HepG2 (cell line): ENCODE data around the gene ANKS3. TPM values are rescaled to one million over a fixed set of nuclear protein-coding genes. Genes with fewer than 3 reads are reported as not detected.
A peak's percentile ranks its signal among the peaks of the same experiment; 100 is the strongest.

ENCODE experiments used
- ATAC-seq: fragments of 200-7000 bp; cut with Tn5 transposase; 3 replicates; pipeline ENCODE4 v1.9.1; 2020; ENCODE audit warnings: mild to moderate bottlenecking, moderate library complexity
- BruUV-seq: library from RNA; stranded (reverse); fragments of 400-500 nt; replicated peaks from 2 replicates; lab custom pipeline; 2021; lab: Mats Ljungman, UMichigan
- CTCF ChIA-PET: fragments of 300-600 bp; formaldehyde crosslinking; extraction: SDS; loops from one replicate; lab custom pipeline; 2021; ENCODE audit warnings: low total read pairs, inconsistent platforms, low intra/inter-chr PET ratio; lab: Yijun Ruan, JAX
- POLR2A ChIA-PET: fragments of 350-600 bp; sonication (Branson Sonifier 250); formaldehyde crosslinking; loops from one replicate; lab custom pipeline; 2020; ENCODE audit warnings: antibody characterized with exemption, inconsistent platforms; lab: Yijun Ruan, JAX
- DNase-seq: peaks from one replicate; pipeline ENCODE4 v3.0.0-alpha.2; 2015; ENCODE audit warnings: low spot score
- FAIRE-seq: peaks from 3 replicates; lab custom pipeline; 2011; peaks lifted over from hg19 to GRCh38; lab: Jason Lieb, UNC
- H2AFZ ChIP-seq: one replicate; pipeline ENCODE4 v1.6.1; 2011; ENCODE audit warnings: low read length, inconsistent platforms
- H3K27ac ChIP-seq: fragments of 300-600 bp; 3 replicates; pipeline ENCODE4 v1.8.0; 2011; ENCODE audit warnings: mixed run types, mild to moderate bottlenecking, mixed read lengths, low read length, inconsistent platforms; ENCODE audit not compliant: insufficient read depth; ENCODE audit errors: extremely low read length
- H3K27me3 ChIP-seq, 2 experiments: fragments of 200-600 bp in 1 of 2; 2 replicates in 1 of 2; 3 replicates in 1 of 2; pipeline versions ENCODE4 v1.6.0 to v1.8.0; 2011; ENCODE audit warnings: low read length in 2 of 2, mild to moderate bottlenecking in 2 of 2, moderate library complexity in 2 of 2, inconsistent platforms in 1 of 2; ENCODE audit not compliant: insufficient read depth in 2 of 2, control insufficient read depth in 1 of 2
- H3K36me3 ChIP-seq, 2 experiments: fragments of 200-600 bp in 1 of 2; replicated peaks in 1 of 2; 2 replicates in 1 of 2; 3 replicates in 1 of 2; pipeline versions ENCODE4 v1.5.1 to v1.8.0; 2011; ENCODE audit warnings: low read length in 2 of 2, inconsistent platforms in 1 of 2; ENCODE audit not compliant: insufficient read depth in 2 of 2, control insufficient read depth in 1 of 2
- H3K4me1 ChIP-seq: 2 replicates; pipeline ENCODE4 v1.5.1; 2012; ENCODE audit warnings: low read length, inconsistent platforms; ENCODE audit not compliant: insufficient read depth
- H3K4me2 ChIP-seq: 2 replicates; pipeline ENCODE4 v1.6.0; 2011; ENCODE audit warnings: low read depth, low read length, inconsistent platforms
- H3K4me3 ChIP-seq, 3 experiments: fragments of 200-600 bp in 1 of 3; sonication (generic), shearing (Covaris generic) in 1 of 3; replicated peaks in 1 of 3; 2 replicates each; pipeline ENCODE4 v1.5.1; 2011 to 2016; ENCODE audit warnings: low read length in 3 of 3, inconsistent platforms in 2 of 3, low read depth in 2 of 3, mild to moderate bottlenecking in 2 of 3, control low read depth in 1 of 3, mixed read lengths in 1 of 3; ENCODE audit not compliant: insufficient read depth in 1 of 3
- H3K79me2 ChIP-seq: one replicate; pipeline ENCODE4 v1.6.1; 2011; ENCODE audit warnings: low read length, inconsistent platforms; ENCODE audit not compliant: insufficient read depth
- H3K9ac ChIP-seq: 2 replicates; pipeline ENCODE4 v1.6.0; 2011; ENCODE audit warnings: mild to moderate bottlenecking, low read depth, low read length, inconsistent platforms; ENCODE audit not compliant: insufficient read depth
- H3K9me3 ChIP-seq: 2 replicates; pipeline ENCODE4 v1.5.1; 2012; ENCODE audit warnings: mild to moderate bottlenecking, low read length
- H4K20me1 ChIP-seq: 2 replicates; pipeline ENCODE4 v1.6.0; 2011; ENCODE audit warnings: inconsistent platforms, mild to moderate bottlenecking, low read length, moderate library complexity; ENCODE audit not compliant: insufficient read depth
- BCL6 ChIP-seq: IDR thresholded peaks from 2 replicates; pipeline ENCODE4 v1.6.1; 2016; ENCODE audit warnings: missing genetic modification reagents, missing compliant biosample characterization
- KLF11 ChIP-seq: IDR thresholded peaks from 2 replicates; pipeline ENCODE4 v1.6.1; 2016; ENCODE audit warnings: missing compliant biosample characterization
- POGZ ChIP-seq: sonication (generic); formaldehyde crosslinking; IDR thresholded peaks from 2 replicates; pipeline ENCODE4 v1.4.0; 2020; ENCODE audit warnings: mild to moderate bottlenecking, missing genetic modification reagents
- SOX5 ChIP-seq: IDR thresholded peaks from 2 replicates; pipeline ENCODE4 v1.6.1; 2016; ENCODE audit warnings: borderline replicate concordance
- SOX6 ChIP-seq, 2 experiments: fragments of 450-650 bp in 1 of 2; sonication (generic) in 1 of 2; formaldehyde crosslinking in 1 of 2; IDR thresholded peaks; 2 replicates each; pipeline versions ENCODE4 v1.4.0 to v1.6.1; 2017 to 2020; ENCODE audit warnings: antibody characterized with exemption in 1 of 2, mild to moderate bottlenecking in 1 of 2, missing genetic modification reagents in 1 of 2
- ZBTB38 ChIP-seq: sonication (generic); formaldehyde crosslinking; IDR thresholded peaks from 2 replicates; pipeline ENCODE4 v1.5.1; 2020; ENCODE audit warnings: mild to moderate bottlenecking, missing genetic modification reagents
- ZBTB4 ChIP-seq: sonication (generic); formaldehyde crosslinking; IDR thresholded peaks from 2 replicates; pipeline ENCODE4 v1.4.0; 2020; ENCODE audit warnings: missing genetic modification reagents, mild to moderate bottlenecking, borderline replicate concordance
- ZNF687 ChIP-seq: sonication (generic); formaldehyde crosslinking; IDR thresholded peaks from 2 replicates; pipeline ENCODE4 v1.5.1; 2020; ENCODE audit warnings: mild to moderate bottlenecking, missing genetic modification reagents, moderate library complexity
- WGBS: methylation state at CpG from one replicate; pipeline ENCODE4 v1.1.6; 2017; ENCODE audit warnings: low lambda C conversion rate; 5-methylcytosine and 5-hydroxymethylcytosine counted together
- in situ Hi-C: cut with HindIII; loops from 2 replicates; pipeline ENCODE4 v1.10.0; 2017; ENCODE audit warnings: low pct_unique_long_range_greater_than_20kb; ENCODE audit not compliant: extremely low pct_ligation_motif_present
- intact Hi-C: fragments of 100-400 bp; cut with micrococcal nuclease; formaldehyde crosslinking; loops from one replicate; pipeline ENCODE4 v1.10.0; 2022; ENCODE audit not compliant: unreplicated experiment
- polyA plus RNA-seq, 8 experiments: library from polyadenylated mRNA; depleted of rRNA in 3 of 8; stranded (reverse) in 7 of 8; unstranded in 1 of 8; fragments of >200 nt; fragmentation: Illumina TruSeq in 4 of 8; extraction: Trizol in 4 of 8; gene quantifications; 2 replicates each; pipeline versions ENCODE4 v1.2.1 to v1.2.3, GENCODE V29; 2011 to 2016; ENCODE audit warnings: low read depth in 4 of 8, missing spikeins in 1 of 8, mixed read lengths in 1 of 8; ENCODE audit not compliant: insufficient read depth in 1 of 8
- total RNA-seq, 5 experiments: library from RNA; depleted of rRNA; stranded (reverse); fragments of >200 nt; fragmentation: Illumina TruSeq; extraction: Trizol; gene quantifications; 2 replicates each; pipeline ENCODE4 v1.2.3, GENCODE V29; 2016; ENCODE audit warnings: low read depth in 1 of 5
- TF ChIP-seq, protein P1 (sequence below): sonication (generic); formaldehyde crosslinking; IDR thresholded peaks from 2 replicates; pipeline ENCODE4 v1.5.1; 2020; ENCODE audit warnings: missing genetic modification reagents, mild to moderate bottlenecking, borderline replicate concordance
- TF ChIP-seq, protein P2 (sequence below): IDR thresholded peaks from 2 replicates; pipeline ENCODE4 v1.6.1; 2016; ENCODE audit warnings: missing compliant biosample characterization, missing genetic modification reagents, borderline replicate concordance

ANKS3 gene
- total and polyA plus RNA-seq, 2 of the 13 experiments (the other 11 are each of a cell fraction or from before 2014, with no cell fraction given) = 11.4 to 15.9 TPM

DNA sequence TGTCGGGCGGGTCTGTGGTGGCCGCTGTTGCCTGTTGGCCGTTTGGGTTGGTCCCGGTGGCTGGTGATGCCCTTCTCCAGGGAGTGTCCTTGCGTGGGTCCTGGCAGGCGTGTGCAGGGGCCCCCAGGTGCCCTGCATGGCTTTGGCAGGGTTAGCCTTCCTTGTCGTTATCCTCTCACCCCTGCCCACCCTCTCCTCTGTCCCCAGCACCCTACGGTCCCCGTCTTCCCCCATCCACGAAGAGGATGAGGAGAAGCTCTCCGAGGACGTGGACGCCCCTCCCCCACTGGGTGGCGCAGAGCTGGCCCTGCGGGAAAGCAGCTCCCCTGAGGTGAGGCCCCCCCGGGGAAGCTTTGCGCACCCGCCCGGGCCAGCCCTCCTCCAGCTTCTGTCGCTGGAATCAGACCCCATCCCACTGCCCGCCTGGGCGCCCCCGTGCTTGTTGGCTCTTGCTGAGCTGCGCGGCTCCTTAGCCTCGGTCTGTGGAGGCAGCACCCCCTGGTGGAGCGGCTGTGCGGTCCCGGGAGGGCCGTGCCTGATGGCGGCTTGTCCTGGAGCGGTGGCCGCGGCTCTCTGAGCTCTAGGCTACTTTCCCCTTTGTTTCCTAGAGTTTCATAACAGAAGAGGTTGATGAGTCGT is 51.3 kb downstream of the ANKS3 start:
- no peaks in the 10 kb centered on the region for H3K9me3 ChIP-seq
- peaks cover 30 to 67% of the 10 kb centered on the region in 2 experiments; a peak in 4 of 5 replicates for H3K36me3 ChIP-seq
- peak overlapping the region; percentile 52 for H3K27ac ChIP-seq
- H3K4me2 ChIP-seq = no peak overlapping the region
- peak; percentile 65 for DNase-seq
- no peak overlapping the region for H3K4me3 ChIP-seq
- intact Hi-C loops = no loop called here
- ChIA-PET POLR2A (interaction anchor here (0.9 to 1.2 kb wide), 2 partner anchors 19 to 59 kb away, joined by 3 to 5 read pairs; no protein-coding TSS in a partner anchor), CTCF (no interaction called here)
- no peaks in the 10 kb centered on the region for H3K27me3 ChIP-seq
- H3K79me2 ChIP-seq = no peaks in the 10 kb centered on the region
- FAIRE-seq = no peak
- H2AFZ ChIP-seq = no peak overlapping the region
- in situ Hi-C loops = no loop called here
- peak; percentile 60 for ATAC-seq
- no TSS peak for BruUV-seq
- WGBS = 90% methylated on average over 28 of the region's 36 CpGs
- H3K4me1 ChIP-seq = peaks cover 16% of the 10 kb centered on the region
- H3K9ac ChIP-seq = no peak overlapping the region
- H4K20me1 ChIP-seq = no peaks in the 10 kb centered on the region
- TF ChIP-seq KLF11 (CRISPR knock-in tag) (no peak), ZBTB38 (CRISPR knock-in tag) (peak; percentile 100), SOX5 (CRISPR knock-in tag) (0 out of 2 replicates have a peak, but pooled peaks have one; percentile 29), SOX6 (IDR thresholded peaks at IDR 0.05) (no peak), SOX6 (CRISPR knock-in tag; IDR thresholded peaks at IDR 0.05) (peak; percentile 44; the same call in 1 of the 2 replicates), POGZ (CRISPR knock-in tag) (peak; percentile 61; the same call in 1 of the 2 replicates), ZNF687 (CRISPR knock-in tag) (peak; percentile 77), BCL6 (0 out of 2 replicates have a peak, but pooled peaks have one; percentile 29), ZBTB4 (CRISPR knock-in tag) (peak; percentile 98)
- TF ChIP-seq, protein P1, sequence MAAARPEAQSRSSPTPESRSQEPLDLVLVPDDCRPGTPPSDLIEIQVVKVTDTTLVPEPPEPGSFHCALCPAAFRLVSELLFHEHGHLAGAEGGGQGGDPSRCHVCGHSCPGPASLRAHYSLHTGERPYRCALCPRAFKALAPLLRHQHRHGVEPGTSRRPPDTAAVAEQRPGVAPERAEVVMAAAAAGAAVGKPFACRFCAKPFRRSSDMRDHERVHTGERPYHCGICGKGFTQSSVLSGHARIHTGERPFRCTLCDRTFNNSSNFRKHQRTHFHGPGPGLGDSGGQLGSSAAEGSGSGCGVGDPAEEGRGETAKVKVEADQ (CRISPR knock-in tag) = no peak
- TF ChIP-seq, protein P2, sequence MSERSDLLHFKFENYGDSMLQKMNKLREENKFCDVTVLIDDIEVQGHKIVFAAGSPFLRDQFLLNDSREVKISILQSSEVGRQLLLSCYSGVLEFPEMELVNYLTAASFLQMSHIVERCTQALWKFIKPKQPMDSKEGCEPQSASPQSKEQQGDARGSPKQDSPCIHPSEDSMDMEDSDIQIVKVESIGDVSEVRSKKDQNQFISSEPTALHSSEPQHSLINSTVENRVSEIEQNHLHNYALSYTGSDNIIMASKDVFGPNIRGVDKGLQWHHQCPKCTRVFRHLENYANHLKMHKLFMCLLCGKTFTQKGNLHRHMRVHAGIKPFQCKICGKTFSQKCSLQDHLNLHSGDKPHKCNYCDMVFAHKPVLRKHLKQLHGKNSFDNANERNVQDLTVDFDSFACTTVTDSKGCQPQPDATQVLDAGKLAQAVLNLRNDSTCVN = peak; percentile 81; the same call in 1 of the 2 replicates
